Measurements from ENCODE around the gene GRM7. TPM values are rescaled to one million over a fixed set of nuclear protein-coding genes. Genes with fewer than 3 reads are reported as not detected.

Gene GRM7
- total RNA-seq, 2 experiments from 2014 or later, result not detected

DNA sequence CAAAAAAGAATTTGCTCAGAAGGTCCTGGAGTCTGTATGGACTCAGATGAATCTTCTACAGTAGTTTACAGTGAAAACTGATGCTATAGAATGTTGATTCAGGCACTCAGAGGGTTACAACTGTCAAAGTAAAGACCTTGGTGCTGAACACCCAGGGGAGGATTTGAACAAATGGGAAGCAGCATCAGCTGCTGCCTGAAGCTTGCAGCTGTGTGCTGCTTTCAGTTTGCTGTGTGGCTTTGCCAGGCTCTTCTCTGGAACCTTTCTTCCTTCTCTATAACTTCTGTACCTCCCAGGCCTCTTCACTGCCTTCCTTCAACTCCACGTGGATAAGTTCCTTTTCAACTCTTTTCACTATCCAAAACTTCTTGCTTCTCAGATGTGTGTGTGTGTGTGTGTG lies 214.2 kb downstream of the GRM7 start:
- Mint-ChIP-seq H3K4me1 (no peaks in the 10 kb centered on the region), H3K4me3 (no peak overlapping the region), H3K9me3 (ENCODE audit: low read depth) (no peaks in the 10 kb centered on the region), H3K36me3 (ENCODE audit: low read depth) (no peaks in the 10 kb centered on the region), H3K27ac (no peak overlapping the region), H3K27me3 (no peaks in the 10 kb centered on the region)
- no peak for DNase-seq
- intact Hi-C loops (cut with DNase I, micrococcal nuclease), result no loop called here
- POLR2A ChIA-PET, result no interaction called here
- no peak for ATAC-seq
- CTCF ChIA-PET, result no interaction called here

DNA sequence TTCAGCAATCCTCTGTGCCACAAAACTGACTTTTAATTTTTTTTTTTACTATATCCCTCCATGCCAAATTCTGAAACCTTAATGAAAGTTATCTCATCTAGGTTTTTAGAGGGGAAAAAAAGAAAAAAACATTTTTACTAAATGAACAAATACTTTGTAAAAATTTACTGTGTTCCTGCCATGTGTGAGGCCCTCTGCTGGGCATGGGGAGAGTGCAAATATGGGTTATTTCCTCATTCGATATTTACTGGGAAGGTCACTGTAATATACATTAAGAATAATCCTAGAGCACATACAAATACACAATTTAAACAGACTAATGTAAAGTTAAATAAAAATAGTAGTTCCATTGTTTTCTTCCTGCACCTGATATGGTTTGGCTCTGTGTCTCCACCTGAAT lies 215.0 kb downstream of the GRM7 start:
- H3K36me3 Mint-ChIP-seq (ENCODE audit: low read depth), result no peaks in the 10 kb centered on the region
- no peaks in the 10 kb centered on the region for H3K9me3 Mint-ChIP-seq (ENCODE audit: low read depth)
- DNase-seq (no peak), ATAC-seq (no peak)
- intact Hi-C loops (cut with DNase I, micrococcal nuclease), result no loop called here
- H3K4me3 Mint-ChIP-seq, result no peak overlapping the region
- no peak overlapping the region for H3K27ac Mint-ChIP-seq
- H3K27me3 Mint-ChIP-seq, result no peaks in the 10 kb centered on the region
- no peaks in the 10 kb centered on the region for H3K4me1 Mint-ChIP-seq
- CTCF ChIA-PET, result no interaction called here
- POLR2A ChIA-PET, result no interaction called here

DNA sequence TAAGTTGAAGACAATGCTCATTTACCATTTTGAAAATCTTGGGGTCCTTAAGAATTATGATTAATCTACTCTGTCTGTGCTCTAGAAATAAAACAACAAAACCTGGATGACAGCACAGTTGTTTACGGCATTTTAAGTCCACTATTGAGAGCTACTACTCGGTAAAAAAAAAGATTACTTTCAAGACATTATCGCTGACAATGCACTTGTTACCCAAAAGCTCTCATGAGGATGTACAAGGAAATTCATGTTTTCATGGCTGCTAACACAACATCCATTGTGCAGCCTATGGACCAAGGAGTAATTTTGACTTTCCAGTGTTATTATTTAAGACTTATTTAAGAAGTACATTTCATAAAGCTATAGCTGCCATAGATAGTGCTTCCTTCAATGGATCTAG lies 221.3 kb downstream of the GRM7 start:
- CTCF ChIA-PET, result no interaction called here
- Mint-ChIP-seq H3K9me3 (ENCODE audit: low read depth) (no peaks in the 10 kb centered on the region), H3K36me3 (ENCODE audit: low read depth) (no peaks in the 10 kb centered on the region), H3K4me1 (no peaks in the 10 kb centered on the region), H3K27ac (no peak overlapping the region), H3K27me3 (no peaks in the 10 kb centered on the region), H3K4me3 (no peak overlapping the region)
- intact Hi-C loops (cut with DNase I, micrococcal nuclease), result no loop called here
- ATAC-seq, result no peak
- DNase-seq, result no peak
- POLR2A ChIA-PET, result no interaction called here

DNA sequence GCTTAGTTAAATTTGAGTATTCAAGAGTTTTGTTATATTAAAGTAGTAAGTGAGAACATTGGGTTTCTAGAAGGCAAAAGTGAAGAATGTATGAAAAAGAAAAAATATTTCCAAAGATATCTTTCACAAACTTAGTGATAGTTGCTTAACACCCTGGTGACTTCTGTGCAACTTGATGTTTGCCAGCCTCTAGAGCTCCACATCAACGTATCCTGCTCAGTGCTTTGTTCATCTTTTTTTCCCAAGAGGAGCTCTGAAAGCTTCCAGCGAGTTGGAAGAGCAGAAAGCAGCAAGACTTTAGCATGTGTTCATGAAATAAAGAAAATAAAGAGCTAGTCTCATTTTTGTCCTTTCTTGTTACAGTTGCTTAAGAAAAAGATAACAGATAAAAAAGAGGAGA lies 225.5 kb downstream of the GRM7 start:
- H3K36me3 Mint-ChIP-seq (ENCODE audit: low read depth), result no peaks in the 10 kb centered on the region
- H3K4me3 Mint-ChIP-seq, result no peak overlapping the region
- ATAC-seq, result no peak
- intact Hi-C loops (cut with DNase I, micrococcal nuclease), result no loop called here
- H3K4me1 Mint-ChIP-seq, result no peaks in the 10 kb centered on the region
- POLR2A ChIA-PET, result no interaction called here
- H3K9me3 Mint-ChIP-seq (ENCODE audit: low read depth), result peaks cover 2% of the 10 kb centered on the region
- no peak overlapping the region for H3K27ac Mint-ChIP-seq
- no peak for DNase-seq
- CTCF ChIA-PET, result no interaction called here
- H3K27me3 Mint-ChIP-seq, result no peaks in the 10 kb centered on the region

DNA sequence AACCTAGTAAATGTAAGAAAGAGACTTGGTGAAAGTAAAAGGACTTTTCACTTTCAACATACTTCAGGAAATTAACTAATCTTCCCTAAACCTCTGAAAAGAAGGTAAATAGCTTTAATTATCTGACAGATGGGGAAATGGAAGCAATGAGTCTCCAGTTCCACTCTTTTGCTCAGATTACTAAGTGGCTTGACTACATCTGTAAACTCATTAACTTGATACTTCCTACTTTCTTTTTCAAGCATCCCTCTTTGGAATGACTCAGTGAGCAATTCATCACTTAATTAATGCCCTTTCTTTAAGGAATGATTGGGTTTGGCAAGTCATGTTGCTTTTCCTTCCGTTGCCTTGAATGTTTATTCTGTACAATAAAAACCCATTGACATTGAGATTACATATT lies 234.2 kb downstream of the GRM7 start:
- Mint-ChIP-seq H3K27ac (no peak overlapping the region), H3K4me1 (no peaks in the 10 kb centered on the region), H3K36me3 (ENCODE audit: low read depth) (no peaks in the 10 kb centered on the region), H3K27me3 (no peaks in the 10 kb centered on the region), H3K9me3 (ENCODE audit: low read depth) (peaks cover 2% of the 10 kb centered on the region), H3K4me3 (no peak overlapping the region)
- no peak for ATAC-seq
- no peak for DNase-seq
- ChIA-PET POLR2A (no interaction called here), CTCF (no interaction called here)
- intact Hi-C loops (cut with DNase I, micrococcal nuclease), result no loop called here

DNA sequence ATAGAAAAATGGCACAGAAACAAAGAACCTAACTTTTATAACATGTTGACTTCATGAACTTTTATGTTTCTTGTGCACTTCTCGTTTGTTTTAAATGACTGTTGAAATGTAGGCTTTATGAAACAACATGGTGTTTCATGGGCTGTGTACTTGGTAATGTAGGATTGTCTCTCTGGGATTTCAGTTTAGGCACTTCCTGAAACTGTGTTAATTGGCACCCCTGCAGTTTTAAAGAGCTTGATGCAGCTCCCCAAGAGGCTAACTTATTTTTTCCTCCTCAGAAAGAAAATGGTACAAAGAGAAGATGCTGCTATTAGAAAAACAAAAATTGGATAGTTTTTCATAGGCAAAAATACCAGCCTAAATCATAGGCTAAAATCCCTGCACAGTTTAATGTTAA lies 239.2 kb downstream of the GRM7 start:
- POLR2A ChIA-PET, result no interaction called here
- DNase-seq, result no peak
- Mint-ChIP-seq H3K27me3 (no peaks in the 10 kb centered on the region), H3K36me3 (ENCODE audit: low read depth) (no peaks in the 10 kb centered on the region), H3K4me1 (no peaks in the 10 kb centered on the region), H3K27ac (no peak overlapping the region), H3K9me3 (ENCODE audit: low read depth) (peaks cover 6% of the 10 kb centered on the region), H3K4me3 (no peak overlapping the region)
- CTCF ChIA-PET, result no interaction called here
- no peak for ATAC-seq
- intact Hi-C loops (cut with DNase I, micrococcal nuclease), result no loop called here

DNA sequence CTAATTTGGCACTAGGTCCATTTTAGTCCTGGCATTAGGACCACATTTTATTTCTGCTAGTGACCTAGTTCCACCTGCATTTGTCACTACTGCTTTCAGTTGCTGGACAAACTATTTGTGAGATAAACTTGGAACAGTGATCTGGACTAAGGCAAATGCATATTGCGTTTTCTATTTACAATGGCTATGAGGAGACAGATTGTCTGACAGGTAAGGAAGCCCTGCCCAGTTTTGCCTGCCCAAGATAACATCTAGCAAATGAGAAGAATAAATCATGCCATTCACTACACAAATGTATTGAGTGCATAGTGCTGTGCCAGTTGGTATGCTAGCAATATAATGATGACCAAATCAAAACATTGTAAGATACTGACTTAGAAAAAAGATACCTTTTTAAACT lies 245.7 kb downstream of the GRM7 start:
- Mint-ChIP-seq H3K4me3 (no peak overlapping the region), H3K36me3 (ENCODE audit: low read depth) (no peaks in the 10 kb centered on the region), H3K27ac (no peak overlapping the region), H3K27me3 (no peaks in the 10 kb centered on the region), H3K4me1 (no peaks in the 10 kb centered on the region), H3K9me3 (ENCODE audit: low read depth) (no peaks in the 10 kb centered on the region)
- no peak for ATAC-seq
- CTCF ChIA-PET, result no interaction called here
- intact Hi-C loops (cut with DNase I, micrococcal nuclease), result no loop called here
- POLR2A ChIA-PET, result no interaction called here
- no peak for DNase-seq

DNA sequence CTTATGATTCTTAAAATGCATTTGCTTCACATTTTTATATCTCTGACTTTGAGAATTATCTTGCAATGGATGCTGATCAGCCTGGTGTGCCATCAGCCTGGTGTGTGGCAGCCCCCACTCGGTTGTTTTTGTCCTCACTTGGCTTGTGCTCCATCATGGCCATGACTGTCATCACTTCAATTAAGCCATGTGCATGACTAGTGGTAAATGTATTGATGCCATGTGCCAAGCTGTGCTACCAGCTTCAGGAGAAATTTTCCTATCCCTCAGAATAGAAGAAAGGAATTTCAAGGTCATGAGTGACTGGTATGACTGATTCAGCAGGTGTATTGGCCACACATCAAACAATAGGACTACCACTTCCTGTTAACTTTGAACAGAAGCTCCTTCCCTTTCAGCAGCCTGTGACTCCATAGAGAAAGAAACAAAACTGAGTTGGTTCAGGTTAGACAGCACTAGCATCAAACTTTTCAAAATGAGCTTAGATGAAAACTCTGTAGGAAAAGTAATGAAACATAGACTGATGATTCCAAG lies 251.7 kb downstream of the GRM7 start:
- Mint-ChIP-seq H3K27me3 (no peaks in the 10 kb centered on the region), H3K27ac (no peak overlapping the region), H3K9me3 (ENCODE audit: low read depth) (no peaks in the 10 kb centered on the region), H3K36me3 (ENCODE audit: low read depth) (no peaks in the 10 kb centered on the region), H3K4me3 (no peak overlapping the region), H3K4me1 (no peaks in the 10 kb centered on the region)
- DNase-seq (no peak), ATAC-seq (no peak)
- POLR2A ChIA-PET, result interaction anchor here (0.6 kb wide), 1 partner anchor 376 kb away, joined by 4 read pairs; no protein-coding TSS in a partner anchor
- CTCF ChIA-PET, result no interaction called here
- intact Hi-C loops (cut with DNase I, micrococcal nuclease), result no loop called here

DNA sequence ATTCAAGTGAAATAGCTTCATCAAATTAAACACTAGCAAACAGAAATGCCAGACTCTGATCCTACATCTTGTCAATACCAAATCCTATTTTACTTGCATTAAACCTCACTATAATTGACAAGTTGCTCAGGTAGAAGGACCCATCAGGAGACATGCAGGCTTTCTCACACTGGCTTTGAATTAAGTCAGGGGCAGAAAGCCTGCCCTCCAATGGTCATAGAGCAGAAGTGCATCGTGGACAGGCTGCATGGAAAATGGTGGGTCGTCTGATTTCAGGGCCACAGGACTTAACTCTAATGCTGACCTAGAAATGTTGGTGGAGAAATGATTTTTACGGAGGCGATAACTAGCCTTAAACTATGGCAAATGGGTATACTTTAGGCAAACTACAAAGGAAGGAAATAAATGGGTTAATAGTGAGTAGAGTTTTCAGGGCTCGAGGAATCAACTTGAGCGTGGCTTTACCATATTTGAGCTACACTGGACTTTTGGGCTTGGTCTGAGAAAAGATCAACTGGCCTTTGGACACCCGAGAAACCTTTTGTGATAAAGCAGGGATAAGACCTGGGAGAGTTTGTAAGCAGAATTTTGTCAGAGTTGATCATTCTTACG lies 283.9 kb downstream of the GRM7 start:
- Mint-ChIP-seq H3K4me3 (no peak overlapping the region), H3K27ac (no peak overlapping the region), H3K4me1 (no peaks in the 10 kb centered on the region), H3K36me3 (ENCODE audit: low read depth) (no peaks in the 10 kb centered on the region), H3K9me3 (ENCODE audit: low read depth) (no peaks in the 10 kb centered on the region), H3K27me3 (peaks cover 2% of the 10 kb centered on the region)
- DNase-seq (peak; percentile 13), ATAC-seq (no peak)
- POLR2A ChIA-PET, result no interaction called here
- intact Hi-C loops (cut with DNase I, micrococcal nuclease), result no loop called here
- CTCF ChIA-PET, result interaction anchor here (0.8 kb wide), 1 partner anchor 109 kb away, joined by 3 read pairs; no protein-coding TSS in a partner anchor

DNA sequence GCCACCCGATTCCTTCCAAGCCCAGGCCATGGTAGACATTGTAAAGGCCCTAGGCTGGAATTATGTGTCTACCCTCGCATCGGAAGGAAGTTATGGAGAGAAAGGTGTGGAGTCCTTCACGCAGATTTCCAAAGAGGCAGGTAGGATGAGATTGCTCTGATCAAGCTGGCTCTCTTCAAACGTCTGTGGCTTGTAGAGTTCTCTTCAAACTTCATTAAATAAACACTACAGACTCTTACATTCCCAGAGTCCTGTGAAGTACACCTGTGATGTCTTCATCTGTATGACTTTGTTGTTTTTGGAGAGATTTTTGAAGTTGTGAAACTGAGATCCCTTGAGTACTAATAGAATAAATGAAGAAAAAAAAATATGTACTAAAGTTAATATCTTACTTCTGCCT lies 285.6 kb downstream of the GRM7 start:
- no peaks in the 10 kb centered on the region for H3K27me3 Mint-ChIP-seq
- no peaks in the 10 kb centered on the region for H3K36me3 Mint-ChIP-seq (ENCODE audit: low read depth)
- no peak overlapping the region for H3K4me3 Mint-ChIP-seq
- no peaks in the 10 kb centered on the region for H3K4me1 Mint-ChIP-seq
- ATAC-seq (no peak), DNase-seq (no peak)
- no peak overlapping the region for H3K27ac Mint-ChIP-seq
- H3K9me3 Mint-ChIP-seq (ENCODE audit: low read depth), result no peaks in the 10 kb centered on the region
- intact Hi-C loops (cut with DNase I, micrococcal nuclease), result no loop called here
- POLR2A ChIA-PET, result no interaction called here
- CTCF ChIA-PET, result interaction anchor here (0.7 kb wide), 1 partner anchor 61 kb away, joined by 4 read pairs; no protein-coding TSS in a partner anchor

DNA sequence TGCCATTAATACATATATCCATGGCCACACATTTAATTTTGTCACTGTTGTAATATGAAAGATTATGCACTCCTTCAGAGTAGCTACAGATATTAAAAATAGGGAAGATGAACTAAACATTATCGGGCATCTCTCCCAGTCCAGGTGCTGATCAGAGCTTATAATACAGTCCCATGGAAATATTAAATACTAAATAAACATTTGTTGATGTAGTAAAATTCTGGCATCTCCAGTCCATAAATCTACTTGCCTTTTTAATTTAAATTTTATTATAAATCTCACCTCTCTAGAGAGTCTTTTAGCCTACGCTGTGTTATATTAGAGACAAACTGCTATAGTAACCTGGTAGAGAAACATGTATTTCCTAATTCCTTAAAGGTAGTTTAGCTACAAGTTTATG lies 297.6 kb downstream of the GRM7 start:
- Mint-ChIP-seq H3K9me3 (ENCODE audit: low read depth) (peaks cover 5% of the 10 kb centered on the region), H3K4me1 (no peaks in the 10 kb centered on the region), H3K36me3 (ENCODE audit: low read depth) (no peaks in the 10 kb centered on the region), H3K4me3 (no peak overlapping the region), H3K27ac (no peak overlapping the region), H3K27me3 (no peaks in the 10 kb centered on the region)
- ChIA-PET CTCF (interaction anchor here (0.5 to 0.6 kb wide), 2 partner anchors 51 to 64 kb away, joined by 3 to 4 read pairs; no protein-coding TSS in a partner anchor), POLR2A (no interaction called here)
- ATAC-seq, result no peak
- no peak for DNase-seq
- intact Hi-C loops (cut with DNase I, micrococcal nuclease), result no loop called here

DNA sequence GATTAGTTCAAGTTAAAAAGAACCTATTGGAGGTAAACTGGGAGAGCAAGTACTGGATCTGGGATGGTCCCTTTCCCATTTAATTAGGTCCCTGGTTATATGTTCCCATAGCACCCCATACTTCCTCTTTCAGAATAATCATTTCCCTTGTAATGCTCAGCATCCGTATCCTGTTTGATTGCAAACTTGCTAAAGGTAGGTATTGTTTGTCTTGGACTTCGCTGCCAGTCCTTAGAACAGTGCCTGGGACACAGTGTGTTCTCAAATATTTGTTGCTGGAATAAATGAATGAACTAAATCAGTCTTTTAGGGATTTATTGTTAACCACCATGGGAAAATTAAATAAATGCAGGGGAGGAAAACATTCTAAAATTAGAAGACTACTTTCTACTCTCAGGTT lies 299.8 kb downstream of the GRM7 start:
- no peak for ATAC-seq
- H3K36me3 Mint-ChIP-seq (ENCODE audit: low read depth), result no peaks in the 10 kb centered on the region
- no peaks in the 10 kb centered on the region for H3K27me3 Mint-ChIP-seq
- intact Hi-C loops (cut with DNase I, micrococcal nuclease), result no loop called here
- H3K27ac Mint-ChIP-seq, result no peak overlapping the region
- no peaks in the 10 kb centered on the region for H3K4me1 Mint-ChIP-seq
- no peak overlapping the region for H3K4me3 Mint-ChIP-seq
- POLR2A ChIA-PET, result no interaction called here
- H3K9me3 Mint-ChIP-seq (ENCODE audit: low read depth), result peaks cover 3% of the 10 kb centered on the region
- CTCF ChIA-PET, result no interaction called here
- DNase-seq, result no peak

DNA sequence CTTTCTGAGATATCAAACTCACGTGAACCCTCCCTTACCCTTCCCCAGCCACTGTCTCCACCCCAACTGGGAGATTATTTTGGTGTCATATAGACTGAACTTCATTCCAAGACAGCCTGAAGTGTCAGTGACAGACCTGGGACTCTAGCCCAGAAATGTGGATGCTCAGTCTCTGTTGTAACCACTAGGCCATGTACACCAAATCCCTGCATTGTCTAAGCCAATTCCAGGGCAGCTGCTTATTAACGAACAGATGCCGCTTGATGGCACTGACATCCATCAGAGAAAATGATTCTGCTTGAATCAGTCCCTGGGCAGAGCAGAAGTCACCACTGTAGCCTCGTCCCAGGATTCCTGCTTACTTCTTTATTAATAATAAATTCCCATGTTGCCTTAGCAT lies 305.5 kb downstream of the GRM7 start:
- intact Hi-C loops (cut with DNase I, micrococcal nuclease), result no loop called here
- ChIA-PET CTCF (no interaction called here), POLR2A (interaction anchor here (0.6 to 0.8 kb wide), 2 partner anchors 22 to 1104 kb away, joined by 3 to 4 read pairs; no protein-coding TSS in a partner anchor)
- ATAC-seq (no peak), DNase-seq (no peak)
- Mint-ChIP-seq H3K4me1 (no peaks in the 10 kb centered on the region), H3K27ac (no peak overlapping the region), H3K27me3 (no peaks in the 10 kb centered on the region), H3K9me3 (ENCODE audit: low read depth) (peaks cover 3% of the 10 kb centered on the region), H3K36me3 (ENCODE audit: low read depth) (no peaks in the 10 kb centered on the region), H3K4me3 (no peak overlapping the region)
